Colonic mucosa (tissue), 4 donors: ENCODE measurements around the gene ARFGEF3. TPM values are rescaled to one million over a fixed set of nuclear protein-coding genes. Genes with fewer than 3 reads are reported as not detected.

Experiments used
- DNase-seq: peaks from one replicate; pipeline ENCODE4 v3.0.0-alpha.2; 2020
- H3K27ac ChIP-seq: fragments of 200-600 bp; one replicate; pipeline ENCODE4 v1.8.0; 2021
- H3K27me3 ChIP-seq: fragments of 200-600 bp; one replicate; pipeline ENCODE4 v1.8.0; 2021
- H3K36me3 ChIP-seq: fragments of 200-600 bp; one replicate; pipeline ENCODE4 v1.8.0; 2021
- H3K4me1 ChIP-seq: fragments of 200-600 bp; one replicate; pipeline ENCODE4 v1.8.0; 2021; ENCODE audit warnings: mild to moderate bottlenecking
- H3K4me3 ChIP-seq: fragments of 200-600 bp; one replicate; pipeline ENCODE4 v1.8.0; 2021
- H3K9ac ChIP-seq, 2 donors: one replicate each; pipeline ENCODE4 v1.7.0; 2013; ENCODE audit warnings: control low read depth in 2 of 2, low read depth in 2 of 2, low read length in 2 of 2
- H3K9me3 ChIP-seq: fragments of 200-600 bp; one replicate; pipeline ENCODE4 v1.8.0; 2021
- CTCF ChIP-seq: fragments of 200-600 bp; IDR thresholded peaks from one replicate; pipeline ENCODE4 v1.8.0; 2022; ENCODE audit warnings: antibody characterized with exemption, mild to moderate bottlenecking
- intact Hi-C: fragments of 100-400 bp; cut with DNase I; formaldehyde crosslinking; loops from one replicate; pipeline ENCODE4 v1.14.1; 2022
- total RNA-seq, 2 donors: library from RNA; stranded (reverse); fragmentation: NEBNext Ultra II Directional in 1 of 2; extraction: Animal tissue kit (Norgen Biotek cat#: 25700) in 1 of 2; gene quantifications; one replicate each; pipeline ENCODE4 v1.2.1, GENCODE V29; 2021
- donor health status: healthy.
- donor health status: DM: no; HTN: no; CAD: no.
- donor health status: DM: no; HTN: no; CAD: no.

ARFGEF3 gene
- total RNA-seq, 2 donors from 2014 or later: 22.2 to 23.8 TPM

- H3K36me3 ChIP-seq: no peaks in the 10 kb centered on the region
- no peak for TF ChIP-seq CTCF
- DNase-seq: no peak
- H3K9me3 ChIP-seq: no peaks in the 10 kb centered on the region
- H3K27ac ChIP-seq: no peak overlapping the region
- intact Hi-C loops: no loop called here
- no peaks in the 10 kb centered on the region for H3K4me1 ChIP-seq
- no peak overlapping the region for H3K4me3 ChIP-seq
- H3K9ac ChIP-seq: no peak overlapping the region
- H3K27me3 ChIP-seq: no peaks in the 10 kb centered on the region
Observed at GRCh38 chr6:138337076-138337475, 175.3 kb downstream of the ARFGEF3 start.

GRCh38 chr6:138339024-138339423 is 177.3 kb downstream of the ARFGEF3 start:
- no peaks in the 10 kb centered on the region for H3K27me3 ChIP-seq
- H3K27ac ChIP-seq: no peak overlapping the region
- no peak overlapping the region for H3K9ac ChIP-seq
- no peak overlapping the region for H3K4me3 ChIP-seq
- TF ChIP-seq CTCF: no peak
- no peaks in the 10 kb centered on the region for H3K9me3 ChIP-seq
- H3K4me1 ChIP-seq: no peaks in the 10 kb centered on the region
- DNase-seq: no peak
- no peaks in the 10 kb centered on the region for H3K36me3 ChIP-seq
- intact Hi-C loops: no loop called here

GRCh38 chr6:138341176-138341575 is 179.4 kb downstream of the ARFGEF3 start:
- intact Hi-C loops: no loop called here
- Histone ChIP-seq H3K4me1 (no peaks in the 10 kb centered on the region), H3K27me3 (no peaks in the 10 kb centered on the region), H3K27ac (no peak overlapping the region), H3K36me3 (no peaks in the 10 kb centered on the region), H3K4me3 (no peak overlapping the region), H3K9me3 (no peaks in the 10 kb centered on the region), H3K9ac (no peak overlapping the region)
- no peak for DNase-seq
- no peak for TF ChIP-seq CTCF

GRCh38 chr6:138343112-138343511 is 181.4 kb downstream of the ARFGEF3 start:
- no peak for DNase-seq
- H3K4me1 ChIP-seq: no peaks in the 10 kb centered on the region
- no peaks in the 10 kb centered on the region for H3K9me3 ChIP-seq
- no peak for TF ChIP-seq CTCF
- H3K27ac ChIP-seq: no peak overlapping the region
- no peak overlapping the region for H3K4me3 ChIP-seq
- H3K27me3 ChIP-seq: no peaks in the 10 kb centered on the region
- intact Hi-C loops: no loop called here
- H3K9ac ChIP-seq: no peak overlapping the region
- no peaks in the 10 kb centered on the region for H3K36me3 ChIP-seq

GRCh38 chr6:138345565-138346285 is 184.0 kb downstream of the ARFGEF3 start:
- DNase-seq: no peak
- TF ChIP-seq CTCF: no peak
- H3K9ac ChIP-seq: no peak overlapping the region
- no peak overlapping the region for H3K27ac ChIP-seq
- H3K9me3 ChIP-seq: no peaks in the 10 kb centered on the region
- H3K27me3 ChIP-seq: no peaks in the 10 kb centered on the region
- no peaks in the 10 kb centered on the region for H3K4me1 ChIP-seq
- no peaks in the 10 kb centered on the region for H3K36me3 ChIP-seq
- intact Hi-C loops: no loop called here
- no peak overlapping the region for H3K4me3 ChIP-seq
